Activated gamma-delta T cell treated with Interleukin-2 at 50 U/mL for 16 hours (primary cell): ENCODE measurements around the gene YPEL4.

Experiments
- DNase-seq: peaks from one replicate; pipeline ENCODE4 v3.0.0-alpha.2; 2020

YPEL4 gene

DNA sequence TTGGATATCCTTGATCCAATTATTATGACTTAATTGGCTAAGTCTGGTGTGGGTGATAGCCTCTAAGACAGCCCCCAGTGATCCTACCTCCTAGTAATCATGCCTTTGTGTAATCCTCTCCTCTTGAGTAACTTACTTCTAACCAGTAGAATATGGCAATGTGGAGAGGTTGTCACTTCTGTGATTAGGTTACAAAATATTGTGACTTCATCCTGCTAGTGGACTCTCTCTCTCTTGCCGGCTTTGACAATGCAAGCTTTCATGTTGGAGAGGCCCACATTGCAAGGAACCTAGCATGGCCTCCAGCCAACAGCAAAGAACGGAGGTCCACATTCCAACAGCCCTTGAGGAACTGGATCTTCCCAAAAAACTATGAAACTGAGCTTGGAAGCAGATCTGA is 19.5 kb downstream of the YPEL4 start:
- no peak for DNase-seq

DNA sequence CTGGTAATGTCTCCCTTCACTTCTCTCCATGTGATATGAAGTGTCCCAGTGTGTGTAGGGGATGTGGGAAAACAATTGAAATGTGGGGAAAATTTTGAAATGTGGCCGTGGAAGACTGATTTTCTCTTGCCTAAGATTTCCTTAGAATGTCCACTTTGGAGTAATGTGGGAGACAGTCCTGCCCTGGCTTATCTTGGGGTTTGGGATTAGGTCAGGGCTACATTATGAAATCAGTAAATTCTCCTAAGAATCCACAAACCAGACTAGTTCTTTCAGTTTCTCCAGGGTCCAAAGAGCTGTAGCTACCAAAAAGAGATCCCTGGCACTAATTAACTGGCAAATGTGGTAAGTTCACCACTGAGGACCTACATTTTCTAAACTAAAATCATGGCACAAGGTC is 22.8 kb downstream of the YPEL4 start:
- DNase-seq = no peak

DNA sequence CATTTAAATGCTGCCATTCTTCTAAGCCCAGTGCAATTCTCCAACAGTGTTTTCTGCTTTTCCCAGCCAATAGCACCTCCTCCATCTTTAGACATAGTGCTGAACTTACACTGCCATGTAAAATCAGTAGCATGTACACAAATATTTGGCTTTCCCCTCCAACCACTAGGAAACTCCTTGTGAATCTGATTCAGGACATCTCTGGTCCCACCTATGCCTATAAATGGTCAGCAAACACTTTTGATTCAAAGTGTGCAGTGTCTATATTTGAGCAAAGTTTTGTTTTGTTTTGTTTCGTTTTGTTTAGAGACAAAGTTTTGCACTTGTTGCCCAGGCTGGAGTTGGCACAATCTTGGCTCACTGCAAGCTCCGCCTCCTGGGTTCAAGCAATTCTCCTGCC is 24.8 kb downstream of the YPEL4 start:
- DNase-seq = no peak

DNA sequence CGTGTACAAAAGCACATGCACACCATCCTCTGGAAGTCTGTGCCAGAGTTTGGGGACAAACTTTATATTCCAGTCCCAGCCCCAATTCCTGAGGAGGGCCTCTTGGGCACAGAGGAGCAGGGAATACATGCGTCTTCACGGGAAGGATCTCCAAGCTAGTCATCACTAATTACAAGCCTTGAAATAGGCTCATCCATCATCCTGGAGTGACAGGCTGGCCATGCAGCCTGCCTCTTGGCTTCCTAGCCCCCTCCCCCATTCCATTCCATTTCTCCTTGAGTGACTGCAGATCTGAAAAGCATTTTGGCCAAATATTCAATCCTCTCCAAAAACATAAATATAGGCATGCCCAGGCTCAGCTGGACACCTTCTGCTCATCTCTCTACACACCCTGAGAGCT is 27.4 kb downstream of the YPEL4 start:
- DNase-seq = no peak

DNA sequence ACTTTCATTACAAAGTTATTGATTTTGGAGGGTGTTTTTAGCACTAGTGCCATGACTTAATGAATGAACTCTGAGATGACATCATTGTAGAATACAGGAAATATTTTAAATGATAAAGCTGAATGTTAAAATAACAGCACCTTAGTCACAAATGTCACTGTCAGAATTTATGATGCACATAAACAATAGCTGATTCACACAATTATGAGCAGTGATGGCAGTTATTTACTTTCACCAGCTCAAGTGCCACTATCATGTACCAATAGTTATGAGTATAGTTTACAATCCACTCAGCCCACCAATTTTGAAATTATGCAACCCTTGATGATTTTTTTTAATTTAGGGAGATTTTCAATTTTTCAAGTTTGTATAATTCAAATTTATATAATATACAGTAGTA is 29.2 kb downstream of the YPEL4 start:
- no peak for DNase-seq

DNA sequence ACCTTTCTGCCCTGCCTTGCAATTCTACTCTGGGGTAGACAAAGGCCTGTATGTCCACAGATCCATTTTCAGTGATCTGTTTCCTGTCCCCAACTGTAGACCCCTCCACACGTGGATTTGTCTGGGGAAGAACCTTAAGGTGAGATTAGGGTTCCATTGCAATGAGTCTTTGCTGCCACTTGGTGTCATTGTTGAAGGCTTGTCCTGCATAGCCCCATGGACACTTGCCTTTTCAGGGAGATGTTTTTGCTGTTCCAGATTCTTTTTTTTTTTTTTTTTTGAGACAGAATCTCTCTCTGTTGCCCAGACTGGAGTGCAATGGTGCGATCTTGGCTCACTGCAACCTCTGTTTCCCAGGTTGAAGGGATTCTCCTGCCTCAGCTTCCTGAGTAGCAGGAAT is 30.4 kb downstream of the YPEL4 start:
- DNase-seq = no peak

DNA sequence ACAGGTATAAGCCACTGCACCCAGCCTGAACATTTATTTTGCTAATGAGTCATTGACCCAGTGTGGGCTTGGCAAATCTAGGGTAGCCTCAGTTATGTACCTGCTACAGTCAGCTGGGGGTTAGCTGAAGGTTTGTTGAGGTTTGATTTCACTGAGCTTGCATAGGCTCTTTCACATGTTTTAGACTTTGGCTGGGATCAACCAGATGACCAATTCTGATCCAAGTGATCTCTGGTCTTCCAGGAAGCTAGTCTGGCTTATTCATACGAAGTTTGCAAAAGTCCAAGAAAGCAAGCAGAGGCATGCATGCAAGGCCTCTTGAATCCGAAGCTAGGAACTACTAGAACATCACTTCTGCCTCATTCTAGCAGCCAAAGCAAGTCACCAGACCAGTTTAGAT is 31.3 kb downstream of the YPEL4 start:
- no peak for DNase-seq

DNA sequence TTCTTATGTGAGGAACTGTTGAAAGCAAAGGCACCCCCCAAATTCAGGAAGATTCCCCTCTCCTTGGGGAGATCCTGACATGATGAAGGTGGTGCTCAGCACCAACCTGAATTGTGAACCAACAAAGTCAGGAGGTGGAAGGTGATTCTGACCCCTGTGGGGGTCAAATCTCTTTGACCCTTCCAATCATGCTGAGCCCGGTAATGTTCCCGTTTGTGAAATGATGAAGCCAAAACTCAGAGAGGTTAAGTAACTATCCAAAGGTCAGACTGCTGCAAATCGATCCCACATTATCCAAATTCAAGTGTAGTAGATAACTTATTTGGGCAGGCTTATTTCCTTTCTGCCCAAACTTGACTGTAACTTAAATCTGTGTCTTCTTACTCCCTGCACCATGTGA is 33.1 kb downstream of the YPEL4 start:
- no peak for DNase-seq

DNA sequence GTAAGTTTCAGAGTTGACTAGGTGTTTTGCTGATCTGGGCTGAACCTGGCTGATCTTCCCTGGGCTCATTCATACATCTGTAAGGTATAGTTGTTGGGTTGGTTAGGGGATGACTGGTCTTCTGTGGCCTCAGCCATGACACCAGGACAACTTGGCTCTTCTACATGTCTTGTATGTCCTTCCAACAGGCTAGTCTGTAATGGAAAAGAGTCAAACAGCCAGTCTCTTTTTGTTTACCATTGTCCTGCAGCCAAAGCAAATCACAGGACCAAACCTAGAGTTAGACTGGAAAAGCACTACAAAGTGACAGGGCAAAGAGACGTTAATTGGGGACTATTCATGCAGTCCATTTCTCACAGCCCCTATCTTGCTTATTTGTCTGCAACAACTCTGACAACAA is 34.4 kb downstream of the YPEL4 start:
- no peak for DNase-seq

DNA sequence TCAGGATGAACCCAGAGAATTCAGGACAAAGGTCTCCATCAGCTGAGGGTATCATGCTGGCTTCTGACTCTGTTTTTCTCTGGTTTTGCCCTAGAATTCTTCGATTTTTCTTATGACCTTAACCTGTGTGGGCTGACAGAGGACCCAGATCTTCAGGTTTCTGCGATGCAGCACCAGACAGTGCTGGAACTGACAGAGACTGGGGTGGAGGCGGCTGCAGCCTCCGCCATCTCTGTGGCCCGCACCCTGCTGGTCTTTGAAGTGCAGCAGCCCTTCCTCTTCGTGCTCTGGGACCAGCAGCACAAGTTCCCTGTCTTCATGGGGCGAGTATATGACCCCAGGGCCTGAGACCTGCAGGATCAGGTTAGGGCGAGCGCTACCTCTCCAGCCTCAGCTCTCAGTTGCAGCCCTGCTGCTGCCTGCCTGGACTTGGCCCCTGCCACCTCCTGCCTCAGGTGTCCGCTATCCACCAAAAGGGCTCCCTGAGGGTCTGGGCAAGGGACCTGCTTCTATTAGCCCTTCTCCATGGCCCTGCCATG is 35.4 kb downstream of the YPEL4 start:
- DNase-seq = no peak

DNA sequence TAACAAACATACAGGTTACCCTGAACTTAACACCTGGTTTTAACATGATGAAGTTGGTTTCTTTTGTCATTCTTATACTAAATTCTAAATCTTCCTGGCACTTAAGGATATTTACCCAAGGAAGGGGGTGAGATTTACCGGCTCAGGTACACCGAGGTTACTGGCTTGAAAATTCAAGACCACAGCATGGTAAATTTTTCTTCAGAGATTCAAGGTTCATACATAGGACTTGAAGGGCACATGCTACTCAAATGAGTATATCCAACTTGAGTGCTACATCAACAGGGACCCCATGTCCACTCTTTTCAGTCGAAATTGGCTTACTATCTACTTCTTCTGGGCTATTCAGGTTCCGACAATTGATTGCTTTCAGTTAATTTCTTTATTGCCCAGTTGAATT is 39.5 kb downstream of the YPEL4 start:
- no peak for DNase-seq

DNA sequence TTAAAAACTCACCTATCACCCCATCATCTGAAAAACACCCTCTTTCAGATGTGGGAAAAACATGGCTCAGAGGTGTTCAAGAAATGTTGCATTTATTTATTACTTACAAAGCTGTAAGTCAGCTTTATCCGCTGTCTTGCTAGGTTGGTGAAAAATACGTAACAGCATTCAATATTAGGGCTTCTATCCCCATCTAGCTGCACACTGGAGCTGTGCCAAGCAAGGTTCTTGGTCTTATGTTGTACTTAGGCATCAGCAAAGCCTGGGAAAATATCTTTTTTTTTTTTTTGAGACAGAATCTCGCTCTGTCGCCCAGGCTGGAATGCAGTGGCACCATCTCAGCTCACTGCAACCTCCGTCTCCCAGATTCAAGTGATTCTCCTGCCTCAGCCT is 44.7 kb downstream of the YPEL4 start:
- no peak for DNase-seq

DNA sequence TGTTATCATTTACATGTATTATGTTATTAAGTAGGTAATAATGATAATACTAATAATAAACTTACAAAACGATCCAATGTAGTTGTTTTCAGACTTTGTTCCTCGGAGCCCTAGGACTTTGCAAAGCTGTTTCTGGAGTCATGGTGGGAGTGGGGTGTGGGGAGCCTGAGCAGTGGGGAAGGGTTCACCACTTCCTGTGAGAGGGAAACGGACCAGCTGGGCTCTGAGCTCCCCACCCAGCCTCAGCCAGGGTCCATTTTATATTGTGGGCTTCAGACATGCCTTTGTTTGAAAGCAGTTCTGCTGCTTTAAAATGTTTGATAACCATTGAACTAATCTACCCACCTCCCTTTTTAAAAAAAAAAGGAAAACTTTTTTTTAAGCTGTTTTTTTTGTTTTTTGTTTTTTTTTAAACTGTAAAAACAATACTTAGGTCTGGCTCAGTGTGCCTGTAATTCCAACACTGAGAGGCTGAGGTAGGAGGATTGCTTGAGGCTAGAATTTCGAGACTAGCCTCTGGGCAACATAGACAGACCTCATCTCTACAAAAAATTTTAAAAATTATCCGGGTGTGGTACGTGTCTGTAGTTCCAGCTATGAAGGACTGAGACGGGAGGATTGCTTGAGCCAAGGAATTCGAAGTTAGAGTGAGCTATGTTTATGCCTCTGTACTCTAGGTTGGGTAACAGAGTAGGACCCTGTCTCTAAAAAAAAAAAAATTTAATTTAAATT is 45.2 kb downstream of the YPEL4 start:
- DNase-seq = no peak

DNA sequence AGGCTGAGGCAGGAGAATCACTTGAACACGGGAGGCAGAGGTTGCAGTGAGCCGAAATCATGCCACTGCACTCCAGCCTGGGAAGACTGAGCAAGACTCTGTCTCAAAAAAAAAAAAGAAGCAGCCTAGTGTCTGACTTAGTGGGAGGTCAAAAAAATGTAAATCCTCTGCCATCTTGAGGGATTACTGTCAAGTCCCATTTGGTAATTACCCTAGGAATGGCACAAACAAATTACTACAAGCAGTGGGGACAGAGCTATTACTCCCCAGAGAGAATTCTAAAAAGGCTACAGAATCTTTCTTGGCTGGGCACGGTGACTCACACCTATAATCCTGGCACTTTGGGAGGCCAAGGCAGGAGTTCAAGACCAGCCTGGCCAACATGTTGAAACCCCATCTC is 48.4 kb downstream of the YPEL4 start:
- DNase-seq = no peak

DNA sequence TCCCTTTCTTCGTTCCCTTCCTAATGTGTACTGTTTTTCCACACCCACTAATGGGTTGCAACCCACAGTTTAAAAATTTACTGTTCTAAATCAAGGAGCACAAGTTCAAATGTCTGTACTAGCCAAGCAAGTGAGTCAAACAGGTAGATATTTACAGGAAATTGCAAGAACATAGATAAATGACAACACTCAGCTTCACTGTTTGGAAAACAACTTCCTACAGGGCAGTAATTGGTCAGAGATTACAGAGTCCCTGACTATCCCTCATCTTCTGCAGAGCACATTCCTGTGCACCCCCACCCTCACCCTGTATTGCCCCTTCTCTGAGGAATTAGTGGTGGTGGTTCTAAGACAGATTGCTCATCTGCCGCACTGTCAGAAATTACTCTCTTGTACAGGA is 50.3 kb downstream of the YPEL4 start:
- DNase-seq = no peak

DNA sequence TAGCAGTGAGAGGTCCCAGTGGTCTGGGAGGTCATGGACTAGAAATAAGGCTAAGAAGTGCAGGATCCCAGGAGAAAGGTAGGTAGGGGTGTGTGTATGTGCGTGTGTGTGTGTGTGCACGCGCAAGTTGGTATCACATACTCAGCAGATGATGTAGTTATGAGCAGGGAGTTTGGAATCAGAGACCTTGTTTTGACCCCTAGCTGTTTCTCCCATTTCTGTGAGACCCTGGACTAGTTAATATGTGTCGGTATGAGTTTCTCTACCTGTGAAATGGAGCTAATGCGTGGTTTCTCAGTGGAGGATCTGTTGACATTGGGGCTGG is 50.9 kb downstream of the YPEL4 start:
- DNase-seq = no peak

DNA sequence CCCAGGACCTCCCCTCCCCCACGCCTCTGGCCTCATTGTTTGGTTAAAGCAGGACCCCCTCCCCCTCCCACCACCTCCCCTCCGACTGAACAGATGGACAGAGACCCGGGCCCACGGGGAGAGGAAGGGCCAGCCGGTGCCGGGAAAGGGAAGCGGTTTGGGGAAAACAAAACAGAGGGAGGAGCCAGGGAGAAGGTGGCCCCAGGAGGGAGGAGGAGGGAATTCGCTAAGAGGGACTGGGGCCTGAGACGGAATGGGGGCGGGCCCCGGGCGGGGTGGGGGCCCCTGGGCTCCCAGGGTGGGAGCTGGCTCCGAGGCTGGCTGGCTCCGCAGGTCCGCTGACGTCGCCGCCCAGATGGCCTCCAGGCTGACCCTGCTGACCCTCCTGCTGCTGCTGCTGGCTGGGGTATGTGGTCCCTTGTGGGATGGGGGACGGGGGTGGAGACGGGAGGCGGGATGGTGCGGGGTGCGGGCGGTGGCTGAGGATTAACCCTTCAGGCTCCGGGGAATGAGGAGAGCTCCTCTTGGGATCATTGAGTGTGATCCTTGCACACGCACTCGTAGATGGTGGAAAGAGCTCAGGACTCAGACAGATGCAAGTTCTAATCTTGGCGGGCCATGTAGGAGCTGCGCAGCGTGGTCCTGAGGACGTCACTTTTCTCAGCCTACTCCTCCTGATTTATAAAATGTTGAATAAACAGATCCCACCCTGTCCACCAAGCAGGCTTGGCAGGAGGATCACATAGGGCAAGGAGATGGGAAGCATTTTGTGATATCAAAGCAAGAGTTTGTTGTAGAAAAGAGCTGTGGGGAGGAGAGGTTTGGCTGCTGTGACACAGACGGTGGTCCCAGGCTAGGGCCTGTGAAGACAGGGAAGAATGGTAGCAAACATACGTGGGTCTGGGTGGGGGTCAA is 51.5 kb downstream of the YPEL4 start:
- no peak for DNase-seq

DNA sequence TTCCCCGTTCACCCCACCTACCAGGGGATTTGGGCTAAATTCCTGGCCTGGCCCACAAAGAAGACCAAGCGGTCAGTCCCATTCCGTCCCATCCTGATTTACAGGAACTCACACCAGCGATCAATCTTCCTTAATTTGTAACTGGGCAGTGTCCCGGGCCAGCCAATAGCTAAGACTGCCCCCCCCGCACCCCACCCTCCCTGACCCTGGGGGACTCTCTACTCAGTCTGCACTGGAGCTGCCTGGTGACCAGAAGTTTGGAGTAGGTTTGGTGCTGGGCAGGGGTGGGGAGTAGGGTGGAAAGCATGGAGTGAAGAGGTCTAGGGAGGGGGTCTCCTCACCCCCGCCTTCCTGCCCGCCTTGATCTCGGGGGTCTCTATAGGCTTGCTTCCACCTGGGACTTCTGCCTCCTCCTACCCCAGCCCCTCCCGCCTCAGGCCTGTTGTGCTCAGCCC is 52.2 kb downstream of the YPEL4 start, which contains the start of gene SERPING1:
Gene SERPING1, plus strand, starts transcription at position 225 of the 455 bp plus-strand sequence. CDS start 586 bp downstream, outside the sequence.
- DNase-seq = no peak

DNA sequence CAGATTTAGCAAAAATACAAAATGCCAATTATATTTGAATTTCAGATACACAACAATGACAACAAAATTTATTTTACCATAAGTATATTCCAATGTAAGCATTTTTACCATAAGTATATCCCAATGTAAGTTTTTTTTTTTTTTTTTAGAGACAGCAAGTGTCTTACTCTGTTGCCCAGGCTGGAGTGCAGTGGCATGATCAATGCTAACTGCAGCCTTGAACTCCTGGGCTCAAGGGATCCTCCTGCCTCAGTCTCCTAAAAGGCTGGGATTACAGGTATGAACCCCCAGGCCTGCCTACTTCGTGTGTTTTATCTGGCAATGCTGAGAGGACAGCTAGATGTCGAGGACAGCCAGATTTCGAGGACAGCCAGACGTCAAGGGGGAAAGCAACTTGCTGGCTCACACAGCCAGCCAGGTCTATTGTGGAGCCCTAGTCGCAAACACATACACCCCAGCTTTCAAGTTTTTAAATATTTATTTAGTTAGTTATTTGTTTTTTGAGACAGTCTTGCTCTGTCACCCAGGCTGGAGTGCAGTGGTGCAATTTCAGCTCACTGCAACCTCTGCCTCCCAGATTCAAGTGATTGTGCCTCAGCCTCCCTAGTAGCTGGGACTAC is 53.3 kb downstream of the YPEL4 start:
- no peak for DNase-seq
